AG04450 (cell line): Measurements from ENCODE around the gene ATP1A3. TPM values are rescaled to one million over a fixed set of nuclear protein-coding genes. Genes with fewer than 3 reads are reported as not detected.
"Not testable (repeated sequence)": the region's sequence is repeated elsewhere in the genome, so short reads cannot be mapped to it uniquely, and the experiment has no call there.

Experiments
- CTCF ChIA-PET: fragments of 300-600, 350-600 bp; formaldehyde crosslinking; extraction: SDS; loops from one replicate; lab custom pipeline; 2022; ENCODE audit warnings: antibody characterized with exemption, inconsistent platforms; lab: Charles Lee
- POLR2A ChIA-PET: fragments of 350-600 bp; formaldehyde crosslinking; extraction: SDS; loops from one replicate; lab custom pipeline; 2021; ENCODE audit warnings: antibody characterized with exemption, inconsistent platforms; lab: Yijun Ruan, JAX
- DNase-seq: peaks from one replicate; pipeline ENCODE4 v3.0.0-alpha.2; 2011; ENCODE audit warnings: low read depth, low spot score
- H3K27ac ChIP-seq: one replicate; pipeline ENCODE4 v1.5.1; 2012; ENCODE audit warnings: low read depth, low read length, control low read depth
- H3K27me3 ChIP-seq: one replicate; pipeline ENCODE4 v1.6.0; 2012; ENCODE audit warnings: low read length; ENCODE audit not compliant: control insufficient read depth, insufficient read depth
- H3K4me3 ChIP-seq: 2 replicates; pipeline ENCODE4 v1.5.1; 2011; ENCODE audit warnings: mild to moderate bottlenecking, low read depth, low read length, control low read depth
- H3K9me3 ChIP-seq: 2 replicates; pipeline ENCODE4 v1.5.1; 2012; ENCODE audit warnings: low read length; ENCODE audit not compliant: control insufficient read depth, insufficient read depth
- polyA minus RNA-seq: library from RNA; depleted of rRNA, polyadenylated mRNA; stranded (reverse); fragments of >200 nt; gene quantifications from 2 replicates; pipeline ENCODE4 v1.2.3, GENCODE V29; 2011; rRNA and poly(A)+ RNA removed
- polyA plus RNA-seq: library from polyadenylated mRNA; depleted of rRNA; stranded (reverse); fragments of >200 nt; gene quantifications from 2 replicates; pipeline ENCODE4 v1.2.3, GENCODE V29; 2011; rRNA removed
- TF ChIP-seq, protein P1 (sequence below): IDR thresholded peaks from 2 replicates; pipeline ENCODE4 v1.5.1; 2011; ENCODE audit warnings: low read depth, low read length, control low read depth, inconsistent platforms

The ATP1A3 gene
- polyA plus RNA-seq = 0.05 TPM in 1 of 2 replicates, not detected in the other
- polyA minus RNA-seq = 0.09 and 0.22 TPM in 2 replicates

DNA sequence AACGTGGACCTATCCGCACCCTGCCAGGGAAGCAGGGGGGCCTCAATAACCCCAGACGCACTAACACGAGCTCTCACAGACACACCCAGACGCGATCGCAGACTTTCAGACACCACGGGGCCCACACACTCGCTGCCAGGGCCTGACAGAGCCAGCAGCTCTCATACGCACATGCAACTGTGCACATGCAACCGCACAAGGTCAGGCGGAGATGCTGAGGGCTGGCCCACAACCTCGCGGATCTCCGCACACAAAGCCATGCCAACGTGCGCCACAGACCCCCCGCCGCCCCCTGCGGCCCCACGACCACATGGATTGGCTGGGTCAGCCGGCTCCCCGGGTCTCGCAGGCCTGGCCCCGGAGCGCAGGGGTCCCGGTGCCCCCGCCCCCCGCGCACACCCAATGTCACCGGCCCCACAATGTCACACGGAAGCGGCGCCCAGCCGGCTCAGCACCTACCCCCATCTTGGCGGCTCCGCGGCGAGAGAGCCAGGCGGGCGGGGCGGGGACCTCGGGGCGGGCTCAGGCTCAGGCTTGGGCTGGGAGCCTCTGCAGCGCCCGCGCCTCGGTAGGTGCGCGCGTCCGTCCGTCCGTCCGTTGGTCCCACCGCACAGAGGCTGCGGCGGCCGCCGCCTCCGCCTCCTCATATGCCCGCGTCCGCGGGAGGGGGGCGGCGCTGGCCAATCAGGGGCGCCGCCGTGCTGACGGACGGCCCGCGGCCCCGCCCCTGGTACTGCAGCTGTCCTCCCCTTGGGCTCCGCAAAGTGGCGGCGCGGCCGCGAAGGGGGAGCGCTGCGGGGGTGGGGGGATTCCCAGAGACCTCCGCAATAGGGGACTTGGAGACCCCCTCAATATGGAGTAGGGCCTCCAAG, at the start of gene ATP1A3:
ATP1A3 (minus strand) TSS at position 619 of the 872 bp plus-strand sequence; CDS start at position 465, 154 bp downstream.
- TF ChIP-seq, protein P1, sequence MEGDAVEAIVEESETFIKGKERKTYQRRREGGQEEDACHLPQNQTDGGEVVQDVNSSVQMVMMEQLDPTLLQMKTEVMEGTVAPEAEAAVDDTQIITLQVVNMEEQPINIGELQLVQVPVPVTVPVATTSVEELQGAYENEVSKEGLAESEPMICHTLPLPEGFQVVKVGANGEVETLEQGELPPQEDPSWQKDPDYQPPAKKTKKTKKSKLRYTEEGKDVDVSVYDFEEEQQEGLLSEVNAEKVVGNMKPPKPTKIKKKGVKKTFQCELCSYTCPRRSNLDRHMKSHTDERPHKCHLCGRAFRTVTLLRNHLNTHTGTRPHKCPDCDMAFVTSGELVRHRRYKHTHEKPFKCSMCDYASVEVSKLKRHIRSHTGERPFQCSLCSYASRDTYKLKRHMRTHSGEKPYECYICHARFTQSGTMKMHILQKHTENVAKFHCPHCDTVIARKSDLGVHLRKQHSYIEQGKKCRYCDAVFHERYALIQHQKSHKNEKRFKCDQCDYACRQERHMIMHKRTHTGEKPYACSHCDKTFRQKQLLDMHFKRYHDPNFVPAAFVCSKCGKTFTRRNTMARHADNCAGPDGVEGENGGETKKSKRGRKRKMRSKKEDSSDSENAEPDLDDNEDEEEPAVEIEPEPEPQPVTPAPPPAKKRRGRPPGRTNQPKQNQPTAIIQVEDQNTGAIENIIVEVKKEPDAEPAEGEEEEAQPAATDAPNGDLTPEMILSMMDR = no peak
- no peak for DNase-seq
- Histone ChIP-seq H3K4me3 (peak within 1 kb of the TSS; percentile 22; the same call in 1 of the 2 replicates), H3K27me3 (peaks cover 25% of the 10 kb centered on the region), H3K9me3 (no peaks in the 10 kb centered on the region), H3K27ac (no peak within 1 kb of the TSS)
- ChIA-PET CTCF (no interaction called here), POLR2A (no interaction called here)

DNA sequence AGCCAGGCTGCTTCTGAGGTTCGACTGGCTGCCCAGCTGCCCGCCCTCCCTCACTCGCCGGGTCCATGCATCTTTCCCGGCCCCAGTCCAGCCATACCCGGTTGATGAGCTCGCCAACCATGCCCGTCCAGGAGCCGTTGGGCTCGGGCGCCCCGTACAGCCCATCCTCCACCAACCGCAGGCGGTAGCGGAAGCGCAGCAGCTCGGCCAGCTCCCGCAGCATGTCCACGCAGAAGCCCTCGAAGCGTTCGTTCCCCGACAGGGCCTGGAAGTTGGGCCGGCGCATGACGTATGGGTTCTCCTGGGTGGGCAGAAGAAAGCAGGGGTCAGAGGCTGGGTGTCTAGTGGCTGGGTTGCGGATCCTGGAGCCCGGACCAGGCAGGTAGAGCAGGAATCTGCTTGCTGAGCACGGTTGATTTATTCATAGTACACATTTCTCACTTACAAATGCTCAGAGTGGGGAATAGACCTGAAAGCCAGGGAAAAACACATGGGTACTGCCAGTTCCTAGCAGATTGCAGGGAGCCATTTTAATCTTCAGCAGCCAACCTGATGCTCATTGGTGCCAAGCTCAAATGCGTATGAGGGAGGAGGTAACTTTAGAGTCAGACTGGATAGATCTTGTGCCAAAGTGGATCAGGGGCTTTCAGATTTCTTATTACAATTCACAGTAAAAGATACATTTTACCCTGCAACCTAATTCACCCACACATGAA, 48.6 kb upstream of the ATP1A3 start:
- no peak overlapping the region for H3K27ac ChIP-seq
- H3K4me3 ChIP-seq = no peak overlapping the region
- H3K27me3 ChIP-seq = peaks cover 27% of the 10 kb centered on the region
- CTCF ChIA-PET = no interaction called here
- POLR2A ChIA-PET = no interaction called here
- no peak for DNase-seq
- H3K9me3 ChIP-seq = no peaks in the 10 kb centered on the region
- TF ChIP-seq, protein P1 = no peak

DNA sequence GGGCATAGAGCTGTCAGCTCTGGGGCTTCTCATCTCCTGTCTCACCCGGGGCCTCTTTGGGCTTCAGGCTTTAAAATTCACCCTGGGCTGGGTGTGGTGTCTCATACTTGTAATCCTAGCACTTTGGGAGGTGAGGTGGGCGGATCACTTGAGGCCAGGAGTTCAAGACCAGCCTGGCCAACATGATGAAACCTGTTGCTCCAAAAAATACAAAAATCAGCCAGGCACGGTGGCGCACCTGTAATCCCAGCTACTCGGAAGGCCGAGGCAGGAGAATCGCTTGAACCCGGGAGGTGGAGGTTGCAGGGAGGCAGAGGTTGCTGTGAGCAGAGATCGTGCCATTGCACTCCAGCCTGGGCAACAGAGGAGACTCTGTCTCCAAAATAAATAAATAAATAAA, 46.5 kb upstream of the ATP1A3 start:
- H3K4me3 ChIP-seq, H3K9me3 ChIP-seq, DNase-seq, H3K27ac ChIP-seq, CTCF ChIA-PET, POLR2A ChIA-PET: not testable (repeated sequence)
- peaks cover 22% of the 10 kb centered on the region for H3K27me3 ChIP-seq

DNA sequence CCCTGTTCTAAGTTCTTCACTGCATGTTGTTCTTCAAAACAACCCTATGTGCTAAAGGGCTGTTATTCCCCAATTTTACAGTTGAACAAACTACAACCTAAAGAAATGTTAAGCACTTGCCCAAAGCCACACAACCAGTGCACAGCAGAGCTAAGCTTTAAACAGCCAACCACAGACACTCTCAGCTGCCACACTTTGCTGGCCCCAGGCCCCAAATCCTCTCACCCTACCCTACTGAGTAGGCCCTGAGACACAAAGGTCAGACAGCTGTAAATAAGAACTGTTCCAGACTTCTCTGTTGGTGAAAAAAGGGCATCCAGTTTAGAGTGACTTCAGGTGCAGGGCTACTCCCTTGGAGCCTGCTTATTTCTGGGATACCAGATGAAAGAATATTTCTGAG, 46.0 kb upstream of the ATP1A3 start:
- H3K27me3 ChIP-seq = peaks cover 18% of the 10 kb centered on the region
- no peak for DNase-seq
- H3K27ac ChIP-seq = no peak overlapping the region
- H3K9me3 ChIP-seq = no peaks in the 10 kb centered on the region
- CTCF ChIA-PET = no interaction called here
- no peak overlapping the region for H3K4me3 ChIP-seq
- TF ChIP-seq, protein P1 = no peak
- POLR2A ChIA-PET = no interaction called here

DNA sequence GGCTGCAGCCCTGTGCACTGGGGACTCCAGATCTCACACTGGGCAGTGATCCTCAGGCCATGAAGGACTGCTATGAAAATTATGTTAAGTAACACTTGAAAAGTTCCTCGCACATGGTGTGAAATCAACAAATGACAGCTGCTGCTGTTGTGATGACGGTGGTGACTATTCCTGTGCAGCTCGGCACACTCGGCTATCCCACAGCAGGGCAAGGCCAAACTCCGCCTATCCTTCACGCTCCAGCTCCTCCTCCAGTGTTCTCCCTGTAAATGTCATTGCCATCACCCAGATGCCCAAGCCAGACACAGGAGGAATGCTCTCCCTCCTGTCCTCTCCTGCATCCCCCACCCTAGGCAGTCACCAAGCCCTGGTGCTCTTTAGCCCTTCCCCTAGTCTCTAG, 44.6 kb upstream of the ATP1A3 start:
- ChIA-PET POLR2A (no interaction called here), CTCF (no interaction called here)
- no peak for DNase-seq
- TF ChIP-seq, protein P1 = no peak
- Histone ChIP-seq H3K9me3 (no peaks in the 10 kb centered on the region), H3K27me3 (peaks cover 14% of the 10 kb centered on the region), H3K27ac (no peak overlapping the region), H3K4me3 (no peak overlapping the region)
